Endothelial cell of umbilical vein (primary cell): ENCODE measurements around the gene THG1L. TPM values are rescaled to one million over a fixed set of nuclear protein-coding genes. Genes with fewer than 3 reads are reported as not detected.
A peak's percentile ranks its signal among the peaks of the same experiment; 100 is the strongest.

Experiments
- BruUV-seq: library from RNA; stranded (reverse); fragments of 400-500 nt; replicated peaks from 2 replicates; lab custom pipeline; 2021; lab: Mats Ljungman, UMichigan
- CTCF ChIA-PET: fragments of 300-600, 350-600 bp; sonication (Branson Sonifier 250); formaldehyde crosslinking; loops from one replicate; lab custom pipeline; 2021; ENCODE audit warnings: antibody characterized with exemption, inconsistent platforms; lab: Charles Lee
- POLR2A ChIA-PET: fragments of 300-600, 350-600 bp; sonication (Branson Sonifier 250); formaldehyde crosslinking; loops from one replicate; lab custom pipeline; 2021; ENCODE audit warnings: antibody characterized with exemption, inconsistent platforms; lab: Charles Lee
- DNase-seq: peaks from one replicate; pipeline ENCODE4 v3.0.0-alpha.2; 2011; ENCODE audit warnings: low read depth, low spot score
- FAIRE-seq: peaks from 2 replicates; lab custom pipeline; 2011; peaks lifted over from hg19 to GRCh38; lab: Jason Lieb, UNC
- H2AFZ ChIP-seq: 2 replicates; pipeline ENCODE4 v1.6.0; 2012; ENCODE audit warnings: low read depth, low read length, control low read depth, inconsistent platforms
- H3K27ac ChIP-seq: 2 replicates; pipeline ENCODE4 v1.5.1; 2011; ENCODE audit warnings: low read depth, mild to moderate bottlenecking, control low read depth, low read length, moderate library complexity; ENCODE audit not compliant: insufficient read depth
- H3K27me3 ChIP-seq, 2 experiments: 2 replicates each; pipeline versions ENCODE4 v1.6.0 to v1.6.1; 2011; ENCODE audit warnings: low read length in 2 of 2, mixed read lengths in 1 of 2; ENCODE audit not compliant: control insufficient read depth in 2 of 2, insufficient read depth in 2 of 2
- H3K36me3 ChIP-seq, 2 experiments: 2 replicates in 1 of 2; 3 replicates in 1 of 2; pipeline ENCODE4 v1.5.1; 2011; ENCODE audit warnings: low read length in 2 of 2, mild to moderate bottlenecking in 1 of 2, moderate library complexity in 1 of 2; ENCODE audit not compliant: control insufficient read depth in 2 of 2, insufficient read depth in 2 of 2; ENCODE audit errors: extremely low read depth in 1 of 2
- H3K4me1 ChIP-seq: 3 replicates; pipeline ENCODE4 v1.5.1; 2011; ENCODE audit warnings: mild to moderate bottlenecking, low read length; ENCODE audit not compliant: control insufficient read depth, insufficient read depth; ENCODE audit errors: extremely low read depth
- H3K4me2 ChIP-seq: 2 replicates; pipeline ENCODE4 v1.6.1; 2011; ENCODE audit warnings: low read length, control low read depth, mixed read lengths; ENCODE audit not compliant: insufficient read depth
- H3K4me3 ChIP-seq, 3 experiments: fragments of 200-600 bp in 1 of 3; sonication (generic), shearing (Covaris generic) in 1 of 3; replicated peaks in 1 of 3; 2 replicates each; pipeline ENCODE4 v1.5.1; 2011 to 2016; ENCODE audit warnings: control low read depth in 3 of 3, low read length in 3 of 3, mild to moderate bottlenecking in 2 of 3, inconsistent platforms in 1 of 3, low read depth in 1 of 3, moderate library complexity in 1 of 3; ENCODE audit not compliant: insufficient read depth in 1 of 3
- H3K79me2 ChIP-seq: 2 replicates; pipeline ENCODE4 v1.6.0; 2012; ENCODE audit warnings: low read length, inconsistent platforms; ENCODE audit not compliant: control insufficient read depth, insufficient read depth
- H3K9ac ChIP-seq: replicated peaks from 2 replicates; pipeline ENCODE3; 2011; ENCODE audit warnings: low read length, control low read depth; ENCODE audit not compliant: insufficient read depth; ENCODE audit errors: extremely low read depth
- H3K9me1 ChIP-seq: replicated peaks from 3 replicates; pipeline ENCODE4 v1.6.0; 2011; ENCODE audit warnings: mild to moderate bottlenecking, low read length; ENCODE audit not compliant: control insufficient read depth, insufficient read depth; ENCODE audit errors: extremely low read depth
- H3K9me3 ChIP-seq: replicated peaks from 2 replicates; pipeline ENCODE4 v1.5.1; 2012; ENCODE audit warnings: low read length, inconsistent platforms; ENCODE audit not compliant: control insufficient read depth, insufficient read depth
- H4K20me1 ChIP-seq: replicated peaks from 2 replicates; pipeline ENCODE3; 2011; ENCODE audit warnings: mild to moderate bottlenecking, low read length; ENCODE audit not compliant: control insufficient read depth, insufficient read depth; ENCODE audit errors: extremely low read depth
- EZH2 ChIP-seq: IDR thresholded peaks from 2 replicates; pipeline ENCODE4 v1.6.1; 2012; ENCODE audit warnings: borderline replicate concordance, low read depth, mild to moderate bottlenecking, moderate library complexity, low read length, inconsistent platforms; ENCODE audit not compliant: severe bottlenecking
- GATA2 ChIP-seq: IDR thresholded peaks from 2 replicates; pipeline ENCODE4 v1.7.0; 2011; ENCODE audit warnings: low read depth, mild to moderate bottlenecking, moderate library complexity, mixed read lengths, low read length; ENCODE audit not compliant: insufficient read length, insufficient read depth
- JUN ChIP-seq: IDR thresholded peaks from 2 replicates; pipeline ENCODE4 v1.6.1; 2011; ENCODE audit warnings: borderline replicate concordance, low read depth; ENCODE audit not compliant: insufficient read length, insufficient read depth
- POLR2A ChIP-seq: IDR thresholded peaks from 2 replicates; pipeline ENCODE4 v1.6.1; 2012; ENCODE audit warnings: low read depth, mild to moderate bottlenecking, control low read depth, low read length
- POLR2AphosphoS5 ChIP-seq: IDR thresholded peaks from 2 replicates; pipeline ENCODE4 v1.6.1; 2012; ENCODE audit warnings: low read depth, mild to moderate bottlenecking, control low read depth, low read length, moderate library complexity; ENCODE audit not compliant: insufficient read depth
- dilution Hi-C: fragments of 300-500 bp; cut with MboI; formaldehyde crosslinking; loops from one replicate; pipeline ENCODE4 v1.15.0; 2019; ENCODE audit warnings: low sequenced_read_pairs; ENCODE audit not compliant: extremely low pct_ligation_motif_present
- intact Hi-C: fragments of 100-400 bp; cut with micrococcal nuclease; formaldehyde crosslinking; loops from one replicate; pipeline ENCODE4 v1.10.0; 2022
- polyA plus RNA-seq, 4 experiments: library from polyadenylated mRNA; depleted of rRNA in 3 of 4; stranded (reverse) in 3 of 4; unstranded in 1 of 4; fragments of >200 nt; gene quantifications; 2 replicates each; pipeline versions ENCODE4 v1.2.1 to v1.2.3, GENCODE V29; 2011 to 2012; ENCODE audit warnings: missing spikeins in 1 of 4
- total RNA-seq: library from RNA; stranded (reverse); gene quantifications from 2 replicates; pipeline ENCODE4 v1.2.3, GENCODE V29; 2021
- TF ChIP-seq, protein P1 (sequence below), 2 donors: IDR thresholded peaks; 1 replicate in 1 of 2; 2 replicates in 1 of 2; pipeline ENCODE4 v1.5.1; 2011; ENCODE audit warnings: low read length in 2 of 2, mild to moderate bottlenecking in 2 of 2, moderate library complexity in 2 of 2, control low read depth in 1 of 2, inconsistent platforms in 1 of 2, low read depth in 1 of 2; ENCODE audit not compliant: insufficient read depth in 1 of 2; ENCODE audit errors: extremely low read depth in 1 of 2

The THG1L gene
- total and polyA plus RNA-seq, 2 donors (not counting 3 experiments of a cell fraction or from before 2014, with no cell fraction given), result 4.4 to 7.6 TPM

DNA sequence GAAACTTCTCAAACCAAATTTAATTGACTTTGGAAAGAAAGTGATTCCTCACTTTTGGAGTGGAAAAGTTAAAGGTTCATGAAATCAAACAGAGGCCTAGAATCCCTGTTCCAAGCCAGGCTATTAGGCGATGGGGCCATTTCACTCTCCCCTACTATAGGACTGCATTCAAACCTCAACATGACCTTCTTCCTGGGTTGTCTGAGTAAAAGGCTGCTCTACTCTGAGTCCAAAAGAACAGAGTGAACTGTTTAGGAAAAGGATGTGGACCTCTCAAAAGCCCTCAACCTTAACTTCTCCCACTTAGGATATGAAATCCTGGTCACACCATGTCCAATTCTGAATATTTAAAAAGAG is 44.0 kb upstream of the THG1L start:
- FAIRE-seq, result no peak

DNA sequence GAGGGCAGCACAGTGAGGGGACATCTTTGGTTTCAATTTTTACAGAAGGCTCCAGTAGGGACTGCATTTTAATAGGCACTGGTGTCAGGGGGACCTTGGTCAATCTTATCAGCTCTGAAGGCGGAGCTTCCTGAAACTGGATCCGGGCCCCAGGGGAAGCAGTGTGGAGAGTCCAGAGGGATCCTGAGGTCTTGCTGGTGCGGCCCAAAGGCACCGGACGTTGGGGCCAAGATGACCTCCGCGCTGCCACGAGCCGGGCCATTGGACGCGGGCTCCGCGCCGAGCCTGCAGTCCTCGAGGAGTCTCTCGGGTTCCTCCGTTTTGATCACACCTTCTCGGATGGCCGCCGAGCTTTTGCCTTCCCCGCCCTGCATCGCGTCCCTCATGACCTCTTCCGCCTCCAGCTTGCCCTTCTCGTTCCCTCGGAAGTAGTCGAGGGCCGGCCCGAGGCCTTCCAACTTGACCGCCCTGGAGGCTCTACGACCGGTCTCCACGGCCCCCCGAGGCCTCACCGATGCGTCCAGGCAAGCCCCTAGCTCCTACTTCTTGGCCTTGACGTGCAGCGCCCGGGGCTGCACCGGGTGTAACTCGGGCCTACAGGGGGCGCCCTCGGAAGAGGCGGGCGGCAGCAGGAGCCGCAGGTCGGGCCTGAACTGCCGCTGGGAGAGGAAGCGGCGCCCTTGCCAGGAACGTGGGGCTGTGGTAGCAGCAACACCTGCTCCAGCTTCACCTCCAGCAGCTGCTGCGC is 41.1 kb upstream of the THG1L start:
- Histone ChIP-seq H3K9me3 (no peaks in the 10 kb centered on the region), H3K27me3 (no peaks in the 10 kb centered on the region), H3K27ac (no peak overlapping the region), H3K36me3 (no peaks in the 10 kb centered on the region), H3K9ac (no peak overlapping the region), H3K4me1 (no peaks in the 10 kb centered on the region), H3K9me1 (no peaks in the 10 kb centered on the region), H3K4me3 (no peak overlapping the region), H3K79me2 (no peaks in the 10 kb centered on the region), H4K20me1 (no peaks in the 10 kb centered on the region), H3K4me2 (no peak overlapping the region), H2AFZ (peak overlapping the region; percentile 72)
- dilution Hi-C loops (no loop called here), intact Hi-C loops (no loop called here)
- POLR2A ChIA-PET, result no interaction called here
- TF ChIP-seq, protein P1, sequence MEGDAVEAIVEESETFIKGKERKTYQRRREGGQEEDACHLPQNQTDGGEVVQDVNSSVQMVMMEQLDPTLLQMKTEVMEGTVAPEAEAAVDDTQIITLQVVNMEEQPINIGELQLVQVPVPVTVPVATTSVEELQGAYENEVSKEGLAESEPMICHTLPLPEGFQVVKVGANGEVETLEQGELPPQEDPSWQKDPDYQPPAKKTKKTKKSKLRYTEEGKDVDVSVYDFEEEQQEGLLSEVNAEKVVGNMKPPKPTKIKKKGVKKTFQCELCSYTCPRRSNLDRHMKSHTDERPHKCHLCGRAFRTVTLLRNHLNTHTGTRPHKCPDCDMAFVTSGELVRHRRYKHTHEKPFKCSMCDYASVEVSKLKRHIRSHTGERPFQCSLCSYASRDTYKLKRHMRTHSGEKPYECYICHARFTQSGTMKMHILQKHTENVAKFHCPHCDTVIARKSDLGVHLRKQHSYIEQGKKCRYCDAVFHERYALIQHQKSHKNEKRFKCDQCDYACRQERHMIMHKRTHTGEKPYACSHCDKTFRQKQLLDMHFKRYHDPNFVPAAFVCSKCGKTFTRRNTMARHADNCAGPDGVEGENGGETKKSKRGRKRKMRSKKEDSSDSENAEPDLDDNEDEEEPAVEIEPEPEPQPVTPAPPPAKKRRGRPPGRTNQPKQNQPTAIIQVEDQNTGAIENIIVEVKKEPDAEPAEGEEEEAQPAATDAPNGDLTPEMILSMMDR (IDR thresholded peaks at IDR 0.05; ENCODE audit: extremely low read depth in 1 of 2, insufficient read depth in 1 of 2, low read depth in 1 of 2, low read length in 2 of 2), result peak; percentile 17 to 29
- TF ChIP-seq JUN, result no peak
- CTCF ChIA-PET, result interaction anchor here (0.5 to 2.3 kb wide), 5 partner anchors 8 to 99 kb away, joined by 3 to 7 read pairs (median 3); partner anchors contain the start of gene LSM11
- FAIRE-seq, result no peak
- DNase-seq, result no peak
- BruUV-seq, result no TSS peak

More for the DNA sequence above, 44.0 kb upstream of the THG1L start:
- Histone ChIP-seq H3K4me2 (no peak overlapping the region), H3K9me1 (no peaks in the 10 kb centered on the region), H3K4me3 (no peak overlapping the region), H3K9ac (no peak overlapping the region), H3K4me1 (no peaks in the 10 kb centered on the region), H3K27me3 (no peaks in the 10 kb centered on the region), H3K36me3 (no peaks in the 10 kb centered on the region), H3K79me2 (no peaks in the 10 kb centered on the region), H2AFZ (no peak overlapping the region), H4K20me1 (no peaks in the 10 kb centered on the region), H3K27ac (no peak overlapping the region), H3K9me3 (no peaks in the 10 kb centered on the region)
- no peak for DNase-seq
- CTCF ChIA-PET, result interaction anchor here (0.9 kb wide), 1 partner anchor 13 kb away, joined by 3 read pairs; no protein-coding TSS in a partner anchor
- dilution Hi-C loops, result no loop called here
- intact Hi-C loops, result no loop called here
- TF ChIP-seq POLR2A, result no peak
- no peak for TF ChIP-seq GATA2
- no peak for TF ChIP-seq POLR2AphosphoS5
- TF ChIP-seq EZH2, result no peak
- no TSS peak for BruUV-seq
- POLR2A ChIA-PET, result no interaction called here
